HG03565 (cell line): Measurements from ENCODE around the gene JMJD4.
"Not testable (repeated sequence)": the region's sequence is repeated elsewhere in the genome, so short reads cannot be mapped to it uniquely, and the experiment has no call there.

Experiments used
- ATAC-seq: cut with Tn5 transposase; IDR thresholded peaks from one replicate; pipeline ENCODE4 v1.9.1; 2021; ENCODE audit warnings: mild to moderate bottlenecking, moderate library complexity; ENCODE audit not compliant: unreplicated experiment

Gene JMJD4

GRCh38 chr1:227707846-227708245, 27.3 kb downstream of the JMJD4 start:
- no peak for ATAC-seq

DNA sequence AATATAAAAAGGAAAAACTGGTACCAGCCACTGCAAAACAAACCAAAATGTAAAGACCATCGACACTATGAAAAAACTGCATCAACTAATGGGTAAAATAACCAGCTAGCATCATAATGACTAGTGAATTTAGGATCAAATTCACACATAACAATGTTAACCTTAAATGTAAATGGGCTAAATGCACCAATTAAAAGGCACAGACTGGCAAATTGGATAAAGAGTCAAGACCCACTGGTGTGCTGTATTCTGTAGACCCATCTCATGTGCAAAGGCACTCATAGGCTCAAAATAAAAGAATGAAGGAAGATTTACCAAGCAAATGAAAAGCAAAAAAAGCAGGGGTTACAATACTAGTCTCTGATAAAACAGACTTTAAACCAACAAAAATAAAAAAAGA, 33.5 kb downstream of the JMJD4 start:
- not testable (repeated sequence) for ATAC-seq

DNA sequence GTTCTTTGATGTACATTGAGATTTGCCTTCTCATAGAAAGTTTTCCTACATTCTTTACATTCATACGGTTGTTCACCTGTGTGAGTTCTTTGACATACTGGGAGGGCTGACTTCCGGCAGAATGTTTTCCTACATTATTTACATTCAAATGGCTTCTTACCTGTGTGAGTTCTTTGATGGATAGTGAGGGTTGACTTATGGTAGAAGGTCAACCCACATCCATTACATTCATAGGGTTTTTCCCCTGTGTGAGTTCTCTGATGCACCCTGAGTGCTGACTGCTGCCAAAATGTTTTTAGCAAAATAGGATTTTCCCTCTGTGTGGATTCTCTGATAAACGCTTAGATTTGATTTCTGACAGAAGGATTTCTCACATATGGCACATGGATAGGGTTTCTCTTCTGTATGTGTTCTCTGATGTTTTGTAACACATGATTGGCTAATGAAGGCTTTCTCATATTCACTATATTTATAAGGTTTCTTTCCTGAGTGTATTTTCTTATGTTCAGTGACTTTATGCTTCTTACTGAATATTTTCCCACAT, 37.7 kb downstream of the JMJD4 start:
- ATAC-seq, result no peak

DNA sequence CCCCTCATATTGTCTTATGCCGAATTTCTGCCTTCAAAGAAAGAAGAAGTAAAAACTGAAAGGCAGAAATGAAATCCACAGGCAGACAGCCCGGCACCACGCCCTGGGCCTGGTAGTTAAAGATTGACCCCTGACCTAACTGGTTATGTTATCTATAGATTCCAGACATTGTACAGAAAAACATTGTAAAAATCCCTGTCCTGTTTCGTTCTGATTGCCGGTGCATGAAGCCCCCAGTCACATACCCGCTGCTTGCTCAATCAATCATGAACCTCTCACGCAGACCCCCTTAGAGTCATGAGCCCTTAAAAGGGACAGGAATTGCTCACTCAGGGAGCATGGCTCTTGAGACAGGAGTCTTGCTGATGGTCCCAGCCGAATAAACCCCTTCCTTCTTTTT, 49.3 kb downstream of the JMJD4 start:
- ATAC-seq, result no peak
